Activated CD4-positive, alpha-beta T cell treated with anti-CD3 and anti-CD28 coated beads, Interleukin-2, amount 50 U/mL, for 1 hour (primary cell): ENCODE measurements around the gene PTPN18.
"Not testable (repeated sequence)": the region's sequence is repeated elsewhere in the genome, so short reads cannot be mapped to it uniquely, and the experiment has no call there.

ENCODE experiments used
- DNase-seq: peaks from one replicate; pipeline ENCODE4 v3.0.0-alpha.2; 2020

Gene PTPN18

DNA sequence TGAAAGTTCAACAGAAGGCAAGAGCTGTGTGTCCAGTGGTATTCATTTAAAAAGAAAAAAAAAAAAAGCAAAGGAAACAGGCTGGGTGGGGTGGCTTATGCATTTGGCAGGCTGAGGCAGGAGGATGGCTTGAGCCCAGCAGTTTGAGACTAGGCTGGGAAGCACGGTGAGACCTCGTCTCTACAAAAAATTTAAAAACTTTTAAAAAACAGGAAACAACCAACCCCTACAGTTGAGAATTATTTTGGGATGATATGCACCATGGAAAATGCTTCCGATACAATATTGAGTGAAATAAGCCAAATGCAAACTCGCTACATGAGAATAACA is 31.2 kb downstream of the PTPN18 start:
- no peak for DNase-seq

- DNase-seq: no peak
These were observed 31.9 kb downstream of the PTPN18 start for GRCh38 chr2:130387804-130388203.

- no peak for DNase-seq
These were observed 32.5 kb downstream of the PTPN18 start for GRCh38 chr2:130388221-130388907.

GRCh38 chr2:130389358-130389757 is 33.5 kb downstream of the PTPN18 start:
- no peak for DNase-seq

DNA sequence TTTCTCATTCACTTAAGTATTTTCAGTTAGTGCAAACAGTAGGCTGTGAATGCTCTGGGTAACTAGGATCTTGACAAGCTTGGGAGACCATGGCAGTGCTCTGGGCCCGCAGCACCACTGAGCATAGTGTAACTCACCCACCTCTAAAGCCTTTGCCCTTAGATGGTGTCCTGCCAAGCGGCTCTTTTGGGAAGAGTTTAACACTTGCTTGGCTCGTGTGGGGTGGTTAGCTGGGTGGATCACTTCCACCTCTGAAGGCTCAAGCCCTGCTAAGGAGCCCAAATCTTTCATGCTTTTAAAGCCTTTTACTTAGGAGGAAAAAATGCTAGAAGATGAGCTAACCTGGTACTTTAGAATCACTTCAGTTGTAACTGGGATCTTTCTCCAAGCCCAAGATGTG is 33.9 kb downstream of the PTPN18 start:
- DNase-seq: no peak

- no peak for DNase-seq
These were observed 34.7 kb downstream of the PTPN18 start for GRCh38 chr2:130390460-130391057.

- peak; percentile 59 for DNase-seq
These were observed 35.4 kb downstream of the PTPN18 start for GRCh38 chr2:130391058-130391871.

GRCh38 chr2:130391872-130392670 is 36.2 kb downstream of the PTPN18 start:
- DNase-seq: no peak

GRCh38 chr2:130393318-130393910 is 37.6 kb downstream of the PTPN18 start:
- DNase-seq: no peak

DNA sequence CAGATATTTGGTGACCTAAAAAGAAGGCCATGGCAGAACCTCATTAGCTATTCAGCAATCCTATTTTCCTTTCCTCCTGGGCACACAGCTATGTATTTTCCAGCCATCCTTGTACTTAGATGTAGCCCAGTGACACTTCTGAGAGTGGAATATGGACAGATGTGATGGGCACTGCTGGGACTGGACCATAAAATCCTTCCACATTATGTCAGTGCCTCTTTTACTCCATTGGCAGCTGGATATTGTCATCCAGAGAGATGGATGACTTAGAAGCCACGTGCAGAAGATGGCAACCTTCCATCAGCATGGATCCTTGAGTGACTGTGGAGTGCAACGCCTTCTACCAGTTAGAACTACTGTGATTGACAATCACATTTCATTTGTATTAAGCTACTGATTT is 50.4 kb downstream of the PTPN18 start:
- DNase-seq: not testable (repeated sequence)

DNA sequence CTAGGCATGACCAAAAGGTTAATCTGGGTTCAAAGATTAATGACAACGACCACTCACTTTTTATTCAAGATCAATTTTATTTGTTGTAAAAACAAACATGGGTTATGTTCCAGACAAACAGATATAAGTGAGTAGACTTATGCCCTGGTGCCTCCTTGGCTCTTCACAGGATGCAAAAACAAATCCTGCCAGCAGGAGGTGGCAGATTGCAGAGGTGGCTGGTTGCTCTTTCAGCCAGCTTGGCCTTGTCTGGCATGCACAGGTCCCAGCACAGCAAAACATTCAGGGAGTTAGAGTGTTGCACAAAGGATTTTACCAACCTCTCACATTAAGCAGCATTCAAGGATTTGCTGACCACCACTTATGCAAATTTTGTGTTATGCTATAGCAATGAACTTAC is 60.8 kb downstream of the PTPN18 start:
- not testable (repeated sequence) for DNase-seq

- not testable (repeated sequence) for DNase-seq
These were observed 63.0 kb downstream of the PTPN18 start for GRCh38 chr2:130418845-130419244.
